ENCODE results near the gene TMEM40.
"Not testable (repeated sequence)": the region's sequence is repeated elsewhere in the genome, so short reads cannot be mapped to it uniquely, and the experiment has no call there.

The TMEM40 gene

DNA sequence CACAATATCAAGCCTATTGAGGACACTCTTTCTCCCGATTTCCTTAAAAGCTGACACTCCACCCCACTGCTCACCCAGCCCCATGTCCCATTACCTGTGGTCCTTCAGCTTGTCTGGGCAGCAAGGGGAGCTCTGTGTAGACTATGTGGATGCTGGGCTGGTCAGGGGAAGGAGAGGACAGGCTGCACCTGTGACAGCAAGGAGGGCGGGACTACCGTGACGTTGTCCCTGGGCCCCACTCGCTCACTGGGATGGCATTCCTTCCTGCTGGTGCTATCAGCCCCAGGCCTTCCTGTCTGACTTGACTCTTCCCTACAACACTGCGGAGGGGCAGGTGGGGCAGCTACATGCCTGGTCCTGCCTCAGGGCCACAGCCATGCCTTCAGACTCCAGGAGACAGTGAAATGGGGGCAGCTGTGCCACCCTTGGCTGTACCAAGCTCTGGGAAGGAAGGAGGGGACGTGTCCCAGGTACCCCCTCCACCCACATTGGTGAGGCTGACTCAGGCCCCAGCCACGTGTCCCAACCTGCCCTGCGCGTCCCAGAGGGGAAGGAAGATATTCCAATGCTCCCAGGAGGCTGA, at the start of gene TMEM40:
TMEM40 (minus strand) TSS at position 163 of the 583 bp plus-strand sequence. CDS start 9,427 bp downstream, outside the sequence.
- no peak for DNase-seq (ENCODE audit: low read depth)

DNA sequence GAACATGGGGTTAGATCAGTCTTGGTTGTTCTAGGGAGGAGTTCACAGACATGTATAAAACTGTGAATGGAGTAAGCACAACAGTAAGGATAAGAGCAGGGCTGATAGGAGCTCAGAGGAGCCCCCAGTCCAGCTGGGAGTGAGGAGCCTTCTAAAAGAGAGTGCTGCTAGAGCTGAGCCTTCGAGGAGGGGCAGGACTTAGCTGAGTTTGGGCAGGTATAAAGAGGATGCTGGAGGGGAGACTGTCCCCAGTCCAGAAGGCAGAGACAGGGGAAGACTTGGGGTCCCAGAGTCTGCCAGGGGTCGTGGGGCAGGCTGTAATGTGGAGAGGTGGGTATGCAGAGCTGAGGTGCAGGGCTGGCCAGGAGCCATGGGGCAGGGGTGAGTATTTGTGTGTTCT, 49.5 kb upstream of the TMEM40 start:
- no peak for DNase-seq (ENCODE audit: low read depth)

- no peak for DNase-seq (ENCODE audit: low read depth)
Measured at GRCh38 chr3:12807601-12808359, 48.7 kb upstream of the TMEM40 start.

- DNase-seq (ENCODE audit: low read depth) = no peak
Measured at GRCh38 chr3:12807066-12807465, 48.0 kb upstream of the TMEM40 start.

DNA sequence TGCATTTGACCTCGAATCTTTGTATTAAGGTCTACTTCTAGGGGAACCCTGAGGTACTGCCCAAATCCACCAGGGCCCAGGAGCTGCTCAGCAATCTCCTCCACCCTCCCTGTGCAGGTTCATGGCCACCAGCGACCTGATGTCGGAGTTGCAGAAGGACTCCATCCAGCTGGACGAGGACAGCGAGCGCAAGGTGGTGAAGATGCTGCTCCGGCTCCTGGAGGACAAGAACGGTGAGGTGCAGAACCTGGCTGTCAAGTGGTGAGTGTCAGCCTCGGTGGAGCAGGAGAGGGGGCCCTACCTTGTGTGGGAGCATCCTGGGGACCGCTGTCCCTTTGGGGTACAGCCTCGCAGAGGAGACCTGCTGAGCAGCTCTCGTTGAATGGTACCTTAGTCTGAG, 44.3 kb upstream of the TMEM40 start:
- no peak for DNase-seq (ENCODE audit: low read depth)

DNA sequence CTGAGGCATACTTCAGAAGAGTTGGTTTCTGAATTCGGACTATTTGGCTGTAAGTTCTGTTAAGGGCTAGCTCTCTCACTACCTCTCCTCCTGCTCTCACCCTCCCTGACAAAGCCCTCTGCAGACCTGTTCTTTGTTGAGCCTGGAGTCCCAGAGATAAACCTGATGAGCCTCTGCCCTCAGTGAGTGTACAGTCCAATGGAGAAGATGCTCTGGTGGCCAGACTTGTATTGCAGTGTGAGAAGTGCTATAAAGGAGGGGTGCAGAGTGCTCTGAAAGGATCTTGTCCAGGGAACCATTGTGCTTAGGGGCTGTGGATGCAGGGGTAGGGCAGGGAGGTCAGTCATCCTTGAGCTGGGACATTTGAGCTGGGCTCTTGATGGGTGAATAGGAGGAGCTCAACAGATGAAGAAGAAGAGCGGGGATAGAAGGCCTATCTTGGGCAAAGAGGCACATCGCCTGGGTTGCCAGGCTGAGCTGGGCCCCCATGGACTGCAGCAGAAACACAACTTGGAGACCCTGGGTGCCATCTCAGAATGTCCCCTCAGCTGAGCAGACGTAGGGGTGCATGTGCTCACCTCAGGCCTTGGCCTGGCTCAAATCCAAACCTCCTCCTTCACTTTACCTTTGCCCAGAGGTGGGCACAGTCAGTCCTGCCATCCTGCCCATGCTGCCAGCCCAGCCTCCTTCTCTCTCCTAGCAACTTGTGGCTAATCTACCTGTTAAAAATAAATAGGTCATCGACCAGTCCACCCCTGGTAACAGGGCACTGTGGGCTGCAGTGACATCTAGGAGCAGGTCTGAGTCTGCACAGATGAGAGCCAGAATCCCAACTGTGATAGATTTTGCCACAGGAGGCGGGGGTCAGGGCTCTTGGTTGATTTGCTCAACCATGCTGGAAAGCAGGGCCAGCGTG, 40.7 kb upstream of the TMEM40 start:
- no peak for DNase-seq (ENCODE audit: low read depth)

DNA sequence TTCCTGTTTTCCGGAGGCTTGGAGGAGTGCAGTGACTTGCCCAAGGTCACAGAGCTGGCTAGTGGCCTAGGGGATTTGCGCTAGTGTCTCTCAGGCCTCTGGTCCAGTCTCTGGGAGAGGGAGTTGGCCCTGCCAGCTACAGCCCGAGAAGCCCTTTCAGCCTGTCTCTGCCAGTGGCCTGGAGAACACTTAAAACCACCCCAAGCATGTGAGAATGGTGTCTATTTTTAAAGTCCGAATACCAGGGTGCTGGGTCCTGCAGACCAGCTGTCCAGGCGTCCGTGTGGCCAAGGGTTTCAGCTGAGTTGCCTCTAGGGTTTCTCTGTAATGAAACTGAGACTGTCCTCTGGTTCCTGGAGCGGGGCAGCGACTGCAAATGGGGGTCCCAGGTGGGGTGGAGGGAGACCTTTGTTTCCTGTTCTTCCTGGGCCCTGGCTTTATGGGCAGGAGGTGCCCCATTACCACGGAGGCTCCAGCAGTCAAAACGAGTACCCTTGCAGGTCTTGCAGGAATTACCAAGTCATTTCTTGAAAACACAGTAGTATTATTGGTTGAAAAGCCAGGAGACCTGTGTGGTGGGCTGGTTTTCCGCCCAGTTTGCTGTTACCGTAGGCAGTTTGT, 39.6 kb upstream of the TMEM40 start:
- DNase-seq (ENCODE audit: low read depth) = no peak

GRCh38 chr3:12797892-12798558, 39.0 kb upstream of the TMEM40 start:
- DNase-seq (ENCODE audit: low read depth) = no peak

DNA sequence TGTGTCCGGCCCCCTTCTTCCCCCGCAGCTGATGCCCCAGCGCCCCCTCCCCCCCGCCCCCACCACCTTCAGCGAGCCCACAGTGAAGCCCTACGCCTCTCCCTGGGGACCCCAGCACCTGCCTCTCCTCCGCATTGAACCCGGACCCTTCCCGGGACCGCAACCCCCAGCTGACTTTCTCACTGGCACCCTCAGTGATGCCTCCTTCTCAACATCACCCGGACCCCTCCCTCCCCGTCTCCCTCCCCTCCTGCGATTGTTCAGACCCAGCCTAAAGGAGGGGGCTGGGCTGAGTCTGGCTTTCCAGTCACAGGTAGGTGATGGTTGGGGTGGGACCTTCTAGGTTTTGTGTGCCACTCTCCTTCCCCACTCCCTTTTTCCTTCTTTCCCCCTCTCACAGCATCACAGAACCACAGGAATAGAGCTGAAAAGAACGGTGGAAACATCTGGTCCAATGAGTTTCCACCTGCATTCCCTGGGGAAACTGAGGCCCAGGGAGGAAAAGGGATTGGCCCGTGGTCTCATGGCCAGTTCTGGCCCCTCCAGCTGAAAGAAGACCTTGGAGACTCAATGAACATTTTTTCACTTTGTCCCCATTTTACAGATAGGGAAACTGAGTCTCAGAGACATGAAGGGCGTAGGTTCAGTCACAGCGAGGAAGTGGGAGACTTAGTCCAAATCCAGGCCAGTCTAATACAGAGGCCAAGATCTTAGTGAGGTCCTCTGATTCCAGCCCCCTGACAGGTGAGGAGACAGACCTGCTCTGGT, 38.2 kb upstream of the TMEM40 start:
- no peak for DNase-seq (ENCODE audit: low read depth)

DNA sequence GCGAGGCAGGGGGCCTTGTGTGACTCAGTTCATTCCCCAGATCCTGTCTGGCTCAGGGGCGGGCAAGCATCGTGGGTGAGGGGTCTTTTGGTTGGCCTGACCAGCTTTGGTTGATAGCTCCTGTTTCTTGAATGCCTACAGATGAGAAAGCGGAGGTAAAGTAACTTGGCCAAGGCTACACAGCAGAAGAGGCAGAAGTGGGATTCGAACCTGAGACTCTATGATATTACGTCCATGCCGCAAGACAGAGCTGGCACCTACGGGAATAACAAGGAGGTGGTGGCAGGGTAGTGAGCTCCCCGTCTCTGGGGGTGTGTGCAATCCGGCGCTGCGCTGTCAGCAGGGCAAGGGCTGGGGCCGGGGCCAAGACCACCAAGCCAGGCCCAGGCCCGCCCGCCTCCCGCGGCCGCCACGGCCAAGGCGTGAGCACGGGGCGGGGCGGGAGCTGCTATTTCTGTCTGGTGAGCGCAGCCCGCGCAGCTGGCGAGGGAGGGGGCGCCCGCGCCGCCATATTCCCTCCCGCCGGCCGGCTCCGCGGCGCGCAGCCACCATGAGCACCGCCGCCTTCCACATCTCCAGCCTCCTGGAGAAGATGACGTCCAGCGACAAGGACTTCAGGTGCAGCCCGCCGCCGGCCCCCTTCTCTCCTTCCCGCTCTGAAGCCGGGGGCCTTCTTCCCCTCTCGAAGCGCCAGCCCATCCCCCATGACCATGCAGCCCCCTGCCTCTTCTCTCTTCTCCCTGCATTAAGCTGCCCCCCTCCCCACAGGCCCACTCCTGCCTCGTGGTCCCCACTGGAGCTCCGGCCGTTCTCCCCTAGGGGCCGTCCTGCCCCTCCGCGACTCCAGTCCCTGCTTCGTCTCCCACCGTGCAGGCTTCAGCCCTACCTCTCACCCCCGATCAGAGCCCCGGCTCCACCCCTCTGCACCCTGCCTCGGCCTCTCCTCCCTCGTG, 37.4 kb upstream of the TMEM40 start, which contains the start of gene CAND2:
CAND2 (plus strand) TSS at position 510 of the 953 bp plus-strand sequence; CDS start at position 551, 41 bp downstream.
- DNase-seq (ENCODE audit: low read depth) = peak; percentile 17

DNA sequence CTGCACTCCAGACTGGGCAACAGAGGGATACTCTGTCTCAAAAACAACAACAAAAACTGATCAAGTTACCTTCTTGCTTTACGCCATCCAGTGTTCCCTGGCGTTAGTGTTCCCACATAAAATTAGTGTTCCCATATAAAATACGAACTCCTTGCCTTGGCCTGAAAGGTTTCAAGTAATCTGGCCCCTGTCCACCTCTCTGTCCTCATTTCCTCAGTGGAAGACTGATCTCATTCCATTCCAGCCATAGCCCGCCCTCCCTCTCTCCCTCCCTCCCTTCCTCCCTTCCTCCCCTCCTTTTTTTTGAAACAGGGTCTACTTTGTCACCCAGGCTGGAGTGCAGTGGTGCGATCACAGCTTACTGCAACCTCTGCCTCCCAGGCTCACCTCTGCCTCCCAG, 34.6 kb upstream of the TMEM40 start:
- DNase-seq (ENCODE audit: low read depth) = no peak

DNA sequence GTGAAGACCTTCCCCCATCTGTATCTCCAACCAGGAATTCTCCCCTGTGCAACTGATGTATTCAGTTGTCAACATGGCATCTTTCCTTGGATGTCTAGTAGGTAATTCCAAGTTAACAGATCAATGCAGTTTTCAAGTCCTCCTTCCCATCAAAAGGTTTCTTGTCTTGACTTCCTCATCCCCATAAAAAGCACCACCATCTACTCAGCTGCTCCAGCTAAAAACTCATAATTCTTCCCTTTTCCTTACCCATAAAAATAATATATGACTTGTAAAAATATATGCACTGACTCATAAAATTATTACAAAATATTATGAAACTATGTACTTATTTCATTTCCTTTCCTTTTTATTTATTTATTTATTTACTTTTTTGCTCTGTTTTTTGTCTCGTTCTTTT, 32.4 kb upstream of the TMEM40 start:
- no peak for DNase-seq (ENCODE audit: low read depth)

GRCh38 chr3:12787967-12788690, 29.1 kb upstream of the TMEM40 start:
- DNase-seq (ENCODE audit: low read depth) = not testable (repeated sequence)

- DNase-seq (ENCODE audit: low read depth) = peak; percentile 53
Measured at GRCh38 chr3:12787346-12787745, 28.3 kb upstream of the TMEM40 start.

DNA sequence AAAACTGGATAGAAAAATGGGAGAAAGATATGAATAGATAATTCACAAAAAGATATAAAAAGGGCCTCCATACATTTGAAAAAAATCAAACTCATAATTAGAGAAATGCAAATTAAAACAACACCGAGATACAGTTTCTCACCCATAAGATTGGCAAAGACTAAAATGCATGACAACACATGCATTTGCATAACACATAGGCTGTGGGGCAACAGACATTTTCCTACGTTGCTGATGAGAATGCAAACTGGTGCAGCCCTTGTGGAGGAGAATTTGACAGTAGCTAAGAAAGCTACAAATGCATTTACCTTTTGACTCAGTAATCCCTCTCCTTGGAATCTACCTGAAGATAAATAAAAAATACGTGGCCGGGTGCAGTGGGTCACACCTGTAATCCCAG, 26.0 kb upstream of the TMEM40 start:
- no peak for DNase-seq (ENCODE audit: low read depth)

GRCh38 chr3:12782172-12782815, 23.2 kb upstream of the TMEM40 start:
- no peak for DNase-seq (ENCODE audit: low read depth)

- no peak for DNase-seq (ENCODE audit: low read depth)
Measured at GRCh38 chr3:12780751-12781150, 21.7 kb upstream of the TMEM40 start.

DNA sequence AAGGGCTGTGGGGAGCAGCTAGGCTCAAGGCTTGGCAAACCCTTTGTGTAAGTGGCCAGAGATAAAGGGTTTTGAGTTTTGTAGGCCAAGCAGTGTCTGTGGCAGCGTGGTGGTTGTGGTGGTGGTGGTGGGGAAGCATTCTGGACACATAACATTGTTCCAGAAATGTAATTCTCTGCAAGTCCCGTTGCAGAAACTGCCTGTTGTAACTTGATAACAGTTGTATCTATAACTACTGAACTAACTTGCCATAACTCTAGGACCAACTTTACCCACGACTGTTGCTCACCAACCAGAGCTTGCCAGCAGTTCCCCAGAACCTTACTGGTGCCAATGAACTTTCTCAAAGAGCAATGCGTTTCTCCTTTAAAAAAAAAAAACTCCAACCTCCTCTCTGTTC, 18.1 kb upstream of the TMEM40 start:
- no peak for DNase-seq (ENCODE audit: low read depth)

Data from activated T-helper 9 cell treated with anti-CD3 and anti-CD28 coated beads, Interleukin-2, amount 50 U/mL, for 16 hours (primary cell).